Esophagus muscularis mucosa (tissue), 4 donors: ENCODE results near the gene CCDC148.

ENCODE experiments used
- CTCF ChIP-seq, 3 experiments: fragments of 200-600 bp in 2 of 3; fragments of 450-650 bp in 1 of 3; sonication (generic) in 2 of 3; IDR thresholded peaks; one replicate each; pipeline ENCODE4 v1.5.1; 2017 to 2019; ENCODE audit warnings: antibody characterized with exemption in 3 of 3, mild to moderate bottlenecking in 2 of 3, moderate library complexity in 1 of 3
- EP300 ChIP-seq: sonication (generic); formaldehyde crosslinking; IDR thresholded peaks from one replicate; pipeline ENCODE4 v1.6.1; 2017; ENCODE audit warnings: antibody characterized with exemption
- POLR2A ChIP-seq: fragments of 450-650 bp; IDR thresholded peaks from one replicate; pipeline ENCODE4 v1.6.1; 2017; ENCODE audit warnings: antibody characterized with exemption, moderate library complexity, mild to moderate bottlenecking, low read depth
- POLR2AphosphoS5 ChIP-seq, 2 donors: sonication (generic); formaldehyde crosslinking; IDR thresholded peaks; one replicate each; pipeline ENCODE4 v1.6.1; 2017; ENCODE audit warnings: antibody characterized with exemption in 2 of 2

DNA sequence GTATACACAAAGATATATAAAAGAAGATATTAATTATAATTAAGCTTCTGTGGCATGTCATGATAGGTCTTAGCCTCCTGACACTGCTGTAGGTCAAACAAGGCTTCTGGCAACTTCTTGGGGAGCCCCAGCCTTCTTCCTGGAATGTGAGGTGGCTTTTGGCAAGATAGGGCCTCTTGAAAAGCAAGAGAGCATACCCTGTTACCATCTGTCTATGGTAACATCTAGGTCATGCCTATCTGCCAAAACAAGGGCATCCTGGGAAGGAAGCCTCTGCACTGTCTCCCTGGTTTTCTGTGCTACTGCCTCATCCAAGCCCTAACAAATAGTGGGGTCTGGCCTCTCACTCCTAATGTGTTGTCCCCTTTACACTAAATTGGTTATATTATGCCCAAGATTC is 70.9 kb downstream of the CCDC148 start:
- TF ChIP-seq CTCF (IDR thresholded peaks at IDR 0.05), result no peak
- TF ChIP-seq EP300, result no peak
- TF ChIP-seq POLR2A, result no peak
- TF ChIP-seq POLR2AphosphoS5 (IDR thresholded peaks at IDR 0.05), result no peak
